Muscle of leg (tissue), 11 donors: Measurements from ENCODE around the gene NRXN3. TPM values are rescaled to one million over a fixed set of nuclear protein-coding genes. Genes with fewer than 3 reads are reported as not detected.

Experiments
- DNase-seq: peaks from one replicate; pipeline ENCODE4 v3.0.0; 2013
- H3K27ac ChIP-seq: one replicate; pipeline ENCODE4 v1.5.1; 2013; ENCODE audit warnings: mild to moderate bottlenecking, low read length, control low read depth
- H3K27me3 ChIP-seq: one replicate; pipeline ENCODE4 v1.6.1; 2013; ENCODE audit warnings: low read length; ENCODE audit not compliant: control insufficient read depth, insufficient read depth
- H3K36me3 ChIP-seq: one replicate; pipeline ENCODE4 v1.6.1; 2013; ENCODE audit warnings: low read length; ENCODE audit not compliant: control insufficient read depth, insufficient read depth
- H3K4me1 ChIP-seq: one replicate; pipeline ENCODE4 v1.6.1; 2013; ENCODE audit warnings: low read length; ENCODE audit not compliant: control insufficient read depth, insufficient read depth
- H3K4me3 ChIP-seq: one replicate; pipeline ENCODE4 v1.5.1; 2013; ENCODE audit warnings: low read length, control low read depth
- H3K9me3 ChIP-seq: replicated peaks from 2 replicates; pipeline ENCODE4 v1.6.1; 2013; ENCODE audit warnings: low read depth, low read length; ENCODE audit not compliant: control insufficient read depth
- WGBS: methylation state at CpG from one replicate; pipeline ENCODE4 v1.1.5; 2013; ENCODE audit warnings: missing lambda C conversion rate; ENCODE audit not compliant: insufficient coverage; 5-methylcytosine and 5-hydroxymethylcytosine counted together
- polyA plus RNA-seq, 8 donors: library from polyadenylated mRNA; unstranded; fragments of 120-200 nt; gene quantifications; one replicate each; pipeline versions ENCODE4 v1.2.1 to v1.2.3, GENCODE V29; 2013; ENCODE audit warnings: inconsistent platforms in 1 of 8, low replicate concordance in 1 of 8; ENCODE audit not compliant: insufficient read length in 8 of 8, insufficient read depth in 1 of 8
- total RNA-seq: library from RNA; stranded (reverse); fragments of 120-200 nt; gene quantifications from one replicate; pipeline ENCODE4 v1.2.4, GENCODE V29; 2013

NRXN3 gene
- total and polyA plus RNA-seq, 9 donors, result 0.49 to 1.9 (median 0.69) TPM

DNA sequence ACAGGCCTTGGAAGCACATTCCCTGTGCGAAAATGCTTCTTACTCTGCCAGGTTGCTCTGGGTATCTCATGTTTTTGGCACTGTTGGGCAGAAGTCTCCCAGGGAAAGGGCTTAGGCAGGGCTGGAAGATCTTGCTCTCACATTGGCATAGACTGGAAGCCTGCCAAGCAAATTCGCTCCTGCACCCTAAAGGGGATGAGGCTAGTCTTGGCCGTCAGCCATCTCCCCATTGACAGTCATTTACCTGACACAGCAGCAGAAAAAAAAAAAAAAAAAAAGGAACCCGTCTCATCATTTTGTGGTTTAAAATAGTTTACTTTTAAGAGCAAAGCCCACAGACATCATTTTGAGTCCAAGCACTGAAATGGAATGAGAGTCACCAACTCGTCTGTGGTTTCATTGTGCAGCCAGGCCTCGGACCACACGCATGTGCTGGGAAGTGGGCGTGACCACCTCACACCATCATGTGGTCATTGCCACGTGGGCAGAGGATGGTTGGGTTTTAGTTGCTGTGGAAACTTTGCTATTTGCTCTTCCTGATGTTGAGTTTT, 84.8 kb downstream of the NRXN3 start:
- Histone ChIP-seq H3K27me3 (no peaks in the 10 kb centered on the region), H3K27ac (no peak overlapping the region), H3K4me3 (no peak overlapping the region), H3K4me1 (no peaks in the 10 kb centered on the region), H3K9me3 (no peaks in the 10 kb centered on the region), H3K36me3 (no peaks in the 10 kb centered on the region)
- DNase-seq, result no peak
- 90% methylated on average over 1 of the region's 9 CpGs for WGBS

DNA sequence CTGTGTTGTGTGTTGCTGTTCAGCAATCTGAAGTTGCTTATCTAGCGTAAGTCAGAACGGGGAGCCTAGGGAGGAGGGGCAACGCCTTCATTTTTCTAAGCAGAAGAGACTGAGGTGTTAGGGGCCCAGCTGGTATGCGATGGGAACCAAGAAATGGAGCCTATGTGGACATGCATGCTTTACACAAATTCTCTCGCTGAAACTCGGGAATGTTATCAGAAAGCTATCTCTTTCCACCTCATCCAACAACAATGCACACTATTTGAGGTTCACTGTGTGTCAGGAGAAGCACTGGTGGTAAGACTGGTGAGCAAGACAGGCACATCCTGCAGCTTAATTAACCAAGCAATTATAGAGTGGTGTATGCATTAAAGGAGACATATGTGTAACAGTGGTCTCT, 89.7 kb downstream of the NRXN3 start:
- Histone ChIP-seq H3K27me3 (no peaks in the 10 kb centered on the region), H3K36me3 (no peaks in the 10 kb centered on the region), H3K27ac (no peak overlapping the region), H3K9me3 (no peaks in the 10 kb centered on the region), H3K4me1 (no peaks in the 10 kb centered on the region), H3K4me3 (no peak overlapping the region)
- DNase-seq, result no peak
- WGBS, result 81% methylated on average over 3 of the region's 6 CpGs

DNA sequence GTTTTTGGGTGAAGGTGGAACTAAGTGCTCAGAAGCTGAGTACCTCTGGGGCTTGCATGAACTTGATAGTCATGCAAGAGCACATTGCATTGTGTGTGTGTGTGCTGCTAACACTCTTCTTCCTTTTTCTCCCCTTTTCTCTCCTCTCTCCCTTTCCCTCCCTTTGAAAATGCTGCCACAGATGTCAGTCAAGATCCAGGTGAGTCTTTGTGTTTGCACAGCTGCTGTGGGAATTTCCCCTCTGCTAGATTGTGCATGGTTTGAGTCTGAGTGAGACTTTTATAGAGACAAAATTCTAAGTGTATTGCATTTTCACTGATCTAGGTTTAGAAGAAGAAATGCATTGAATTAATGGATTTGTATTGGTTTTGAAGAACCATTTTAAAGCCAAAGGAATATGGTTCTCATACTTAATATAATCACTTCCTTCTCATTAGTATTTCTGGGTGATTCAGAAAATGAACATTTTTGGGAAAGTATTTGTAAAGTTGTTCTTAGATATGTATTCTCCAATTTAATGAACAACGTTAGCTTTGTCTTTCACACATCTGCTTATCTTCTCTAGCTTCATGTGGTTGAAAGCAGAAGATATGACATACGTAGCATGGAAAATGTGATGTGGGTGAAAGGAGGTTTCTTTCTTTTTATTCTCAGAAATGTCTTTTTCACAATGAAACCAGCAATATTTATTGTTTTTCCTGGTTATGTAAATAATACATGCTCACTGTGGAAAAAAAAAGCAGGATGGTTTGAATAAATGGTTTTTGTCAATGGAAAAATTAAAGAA, 108.5 kb downstream of the NRXN3 start:
- Histone ChIP-seq H3K27ac (no peak overlapping the region), H3K36me3 (no peaks in the 10 kb centered on the region), H3K4me3 (no peak overlapping the region), H3K4me1 (no peaks in the 10 kb centered on the region), H3K9me3 (no peaks in the 10 kb centered on the region), H3K27me3 (no peaks in the 10 kb centered on the region)
- no peak for DNase-seq
- WGBS, result no CpG with 5 or more reads among the region's 2 CpGs

DNA sequence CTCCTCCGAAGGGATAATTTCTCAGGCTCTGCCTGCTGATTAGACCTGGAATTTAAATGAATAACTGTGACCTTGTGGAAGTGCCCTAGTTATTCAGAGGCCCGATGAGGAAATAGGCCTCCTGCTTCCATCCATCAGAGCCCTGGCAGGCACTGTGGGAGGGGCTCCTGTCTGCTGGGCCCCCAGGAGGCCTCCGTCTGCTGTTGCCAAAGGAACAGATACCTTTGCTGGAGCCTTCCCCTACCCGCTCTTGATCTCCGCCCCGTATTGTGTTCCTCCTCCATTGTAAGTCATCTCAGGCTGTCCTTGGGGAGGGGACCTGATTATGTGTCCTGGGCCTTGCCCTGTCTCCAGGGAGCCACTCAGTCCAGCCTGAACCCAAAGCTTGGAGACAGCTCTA, 112.3 kb downstream of the NRXN3 start:
- Histone ChIP-seq H3K4me1 (no peaks in the 10 kb centered on the region), H3K27ac (no peak overlapping the region), H3K36me3 (no peaks in the 10 kb centered on the region), H3K9me3 (no peaks in the 10 kb centered on the region), H3K27me3 (no peaks in the 10 kb centered on the region), H3K4me3 (no peak overlapping the region)
- no peak for DNase-seq
- WGBS, result 60% methylated on average over 5 of the region's 6 CpGs

DNA sequence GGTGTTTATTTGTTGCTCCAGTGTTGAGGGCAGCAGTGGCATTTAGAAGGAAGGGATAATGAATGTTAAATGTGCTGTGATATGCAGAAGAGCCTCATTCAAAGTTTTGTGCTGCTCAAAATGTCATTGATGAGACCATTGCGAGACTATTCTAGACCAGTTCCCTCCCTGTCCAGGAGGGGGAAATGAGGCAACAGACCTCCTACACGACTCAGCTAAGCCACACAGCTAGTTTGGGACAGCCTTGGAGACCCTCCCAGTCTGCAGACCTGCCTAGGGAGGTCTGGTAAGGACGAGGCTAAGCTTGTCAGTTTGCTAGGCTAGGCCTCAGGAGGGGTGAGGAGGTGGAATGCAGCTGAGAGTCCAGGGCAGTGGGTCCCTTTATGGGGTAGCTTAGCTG, 116.0 kb downstream of the NRXN3 start:
- 44% methylated on average over 2 of the region's 3 CpGs for WGBS
- Histone ChIP-seq H3K4me3 (no peak overlapping the region), H3K36me3 (no peaks in the 10 kb centered on the region)

DNA sequence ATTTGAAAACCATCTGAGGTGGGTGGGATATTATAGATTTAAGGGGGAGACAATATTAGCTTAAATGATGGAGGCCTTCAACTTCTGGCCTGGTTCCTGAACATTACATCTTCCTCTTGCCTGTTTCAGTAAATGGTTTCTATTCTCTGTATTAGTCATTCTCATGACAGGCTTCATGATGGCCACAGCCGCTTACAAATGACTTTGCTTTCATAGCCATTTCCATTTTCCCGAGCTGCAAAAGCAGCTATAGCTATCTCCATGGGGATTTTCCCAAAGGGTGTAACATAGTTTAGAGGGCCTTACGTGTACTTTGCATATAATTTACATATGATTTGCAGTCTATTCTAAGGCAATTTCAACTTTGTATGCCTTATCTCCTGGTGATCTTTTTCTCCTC, 121.8 kb downstream of the NRXN3 start:
- no peak overlapping the region for H3K27ac ChIP-seq
- no CpG with 5 or more reads among the region's 3 CpGs for WGBS
- no peak overlapping the region for H3K4me3 ChIP-seq
- no peaks in the 10 kb centered on the region for H3K9me3 ChIP-seq
- no peak for DNase-seq
- no peaks in the 10 kb centered on the region for H3K4me1 ChIP-seq
- H3K27me3 ChIP-seq, result no peaks in the 10 kb centered on the region
- H3K36me3 ChIP-seq, result no peaks in the 10 kb centered on the region

More for the DNA sequence above, 116.0 kb downstream of the NRXN3 start:
- no peaks in the 10 kb centered on the region for H3K4me1 ChIP-seq
- no peak for DNase-seq
- H3K9me3 ChIP-seq, result no peaks in the 10 kb centered on the region
- H3K27ac ChIP-seq, result no peak overlapping the region
- H3K27me3 ChIP-seq, result no peaks in the 10 kb centered on the region

DNA sequence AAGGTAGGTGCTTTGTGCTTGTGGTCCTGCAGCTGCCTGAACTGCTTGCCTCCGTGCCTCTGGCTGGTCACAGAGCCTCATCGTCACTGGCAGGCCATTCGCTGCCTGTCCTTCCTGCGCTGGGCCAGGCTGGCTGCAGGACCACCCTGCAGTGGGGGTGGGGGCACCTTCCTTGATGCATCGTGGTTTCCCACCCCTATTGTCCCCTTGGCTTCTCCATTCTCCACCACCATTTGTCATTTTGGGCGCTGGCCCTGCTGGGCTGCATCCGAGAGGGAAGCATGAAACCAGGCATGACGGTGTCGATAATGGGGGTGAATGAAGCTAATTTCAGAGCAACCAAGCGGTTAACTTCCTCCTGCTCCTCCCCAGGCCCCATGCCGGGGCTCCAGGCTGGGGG, 127.7 kb downstream of the NRXN3 start:
- Histone ChIP-seq H3K27me3 (no peaks in the 10 kb centered on the region), H3K27ac (no peak overlapping the region), H3K9me3 (no peaks in the 10 kb centered on the region), H3K4me1 (no peaks in the 10 kb centered on the region), H3K4me3 (no peak overlapping the region), H3K36me3 (no peaks in the 10 kb centered on the region)
- 29% methylated on average over 5 of the region's 11 CpGs for WGBS
- no peak for DNase-seq

DNA sequence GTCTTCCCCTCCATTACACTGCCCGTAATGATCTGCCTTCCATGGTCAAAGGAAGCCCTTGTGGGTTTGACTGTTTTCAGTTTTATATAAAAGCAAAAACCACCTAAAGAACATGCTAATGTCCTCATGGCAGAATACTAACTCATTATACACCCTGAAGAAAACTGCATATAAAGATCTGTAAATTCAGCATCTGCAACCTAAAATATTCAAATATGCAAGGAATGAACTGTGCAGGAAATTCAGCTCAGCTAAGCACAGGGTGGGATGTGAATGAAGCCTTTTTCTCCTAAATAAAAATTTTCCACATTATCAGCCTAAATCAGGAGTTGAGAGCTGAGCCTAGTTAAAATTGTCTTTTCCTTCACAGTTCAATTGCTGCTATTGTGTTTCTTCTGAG, 128.1 kb downstream of the NRXN3 start:
- Histone ChIP-seq H3K27ac (no peak overlapping the region), H3K4me3 (no peak overlapping the region), H3K36me3 (no peaks in the 10 kb centered on the region), H3K4me1 (no peaks in the 10 kb centered on the region), H3K27me3 (no peaks in the 10 kb centered on the region), H3K9me3 (no peaks in the 10 kb centered on the region)
- no peak for DNase-seq
- no CpG with 5 or more reads among the region's 1 CpG for WGBS

DNA sequence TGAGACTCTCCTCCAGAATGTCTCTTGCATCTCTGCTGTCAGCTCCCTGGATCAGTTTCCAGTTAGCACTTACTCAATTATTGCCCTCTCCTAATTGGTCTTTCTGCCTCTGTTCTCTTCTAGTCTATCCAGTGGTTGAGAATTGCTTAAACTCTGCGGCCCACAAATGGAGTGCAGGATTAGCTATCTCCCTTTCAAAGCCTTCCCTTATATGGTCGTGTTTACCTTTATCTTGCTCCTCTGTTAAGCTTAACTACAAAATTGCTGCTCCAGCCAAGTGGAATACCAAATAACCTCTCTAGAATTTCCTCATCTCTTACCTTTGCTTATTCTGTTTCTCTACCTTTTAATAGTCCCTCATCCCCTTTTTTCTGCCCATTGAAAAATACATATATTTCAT, 132.7 kb downstream of the NRXN3 start:
- Histone ChIP-seq H3K36me3 (no peaks in the 10 kb centered on the region), H3K9me3 (no peaks in the 10 kb centered on the region), H3K27me3 (no peaks in the 10 kb centered on the region), H3K4me3 (no peak overlapping the region), H3K27ac (no peak overlapping the region), H3K4me1 (no peaks in the 10 kb centered on the region)
- WGBS, result 6% methylated on average over 2 of the region's 2 CpGs
- no peak for DNase-seq

DNA sequence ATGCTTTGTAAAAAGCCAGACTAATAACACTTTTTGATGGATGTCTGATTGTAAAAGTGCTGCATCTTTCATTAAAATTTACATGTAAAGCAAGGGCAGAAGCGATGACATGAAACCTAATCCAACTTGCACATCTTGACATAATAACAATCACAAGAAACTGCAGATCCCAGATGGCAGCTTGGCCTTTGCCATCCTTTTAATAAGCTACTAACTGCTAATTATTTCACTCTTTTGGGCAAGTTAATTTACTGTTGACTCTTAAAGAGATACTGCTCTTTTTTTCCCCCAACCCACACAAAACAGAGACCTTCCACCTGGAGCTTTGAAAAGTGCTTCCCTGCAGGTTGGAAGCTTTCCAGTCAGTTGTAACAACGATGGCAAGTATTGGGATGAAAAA, 137.5 kb downstream of the NRXN3 start:
- 20% methylated on average over 1 of the region's 2 CpGs for WGBS
- Histone ChIP-seq H3K27me3 (no peaks in the 10 kb centered on the region), H3K4me1 (no peaks in the 10 kb centered on the region), H3K4me3 (no peak overlapping the region), H3K27ac (no peak overlapping the region), H3K9me3 (no peaks in the 10 kb centered on the region), H3K36me3 (no peaks in the 10 kb centered on the region)
- no peak for DNase-seq
